ENCODE results near the gene CDH2. TPM values are rescaled to one million over a fixed set of nuclear protein-coding genes. Genes with fewer than 3 reads are reported as not detected.

The CDH2 gene
- total RNA-seq, 1 donor from 2014 or later = 198 TPM

DNA sequence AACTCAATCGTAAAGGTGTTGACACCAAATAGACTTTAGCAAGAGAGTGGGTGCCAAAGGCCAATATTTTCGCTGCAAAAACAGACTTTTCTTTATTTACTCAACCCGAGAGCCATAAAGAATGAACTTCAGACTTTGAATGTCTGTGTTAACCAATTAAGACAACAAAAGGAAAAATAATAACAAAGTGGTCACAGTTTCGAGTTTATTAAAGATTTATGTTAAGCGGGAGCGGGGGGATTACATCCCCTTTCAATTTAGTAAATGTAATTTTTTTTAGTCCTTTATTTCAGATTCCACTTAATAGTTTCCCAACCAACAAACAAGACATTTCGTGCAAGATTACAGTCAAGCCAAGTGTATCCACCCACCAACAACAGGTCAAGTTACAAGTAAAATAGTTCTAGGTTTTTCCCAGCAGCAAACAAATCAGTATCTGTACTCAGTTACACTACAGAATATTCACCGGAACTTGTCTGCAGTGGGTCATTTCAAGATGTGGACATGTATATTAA is 9.0 kb downstream of the CDH2 start:
- H3K4me1 Mint-ChIP-seq (ENCODE audit: low read depth) = peaks cover 64% of the 10 kb centered on the region

DNA sequence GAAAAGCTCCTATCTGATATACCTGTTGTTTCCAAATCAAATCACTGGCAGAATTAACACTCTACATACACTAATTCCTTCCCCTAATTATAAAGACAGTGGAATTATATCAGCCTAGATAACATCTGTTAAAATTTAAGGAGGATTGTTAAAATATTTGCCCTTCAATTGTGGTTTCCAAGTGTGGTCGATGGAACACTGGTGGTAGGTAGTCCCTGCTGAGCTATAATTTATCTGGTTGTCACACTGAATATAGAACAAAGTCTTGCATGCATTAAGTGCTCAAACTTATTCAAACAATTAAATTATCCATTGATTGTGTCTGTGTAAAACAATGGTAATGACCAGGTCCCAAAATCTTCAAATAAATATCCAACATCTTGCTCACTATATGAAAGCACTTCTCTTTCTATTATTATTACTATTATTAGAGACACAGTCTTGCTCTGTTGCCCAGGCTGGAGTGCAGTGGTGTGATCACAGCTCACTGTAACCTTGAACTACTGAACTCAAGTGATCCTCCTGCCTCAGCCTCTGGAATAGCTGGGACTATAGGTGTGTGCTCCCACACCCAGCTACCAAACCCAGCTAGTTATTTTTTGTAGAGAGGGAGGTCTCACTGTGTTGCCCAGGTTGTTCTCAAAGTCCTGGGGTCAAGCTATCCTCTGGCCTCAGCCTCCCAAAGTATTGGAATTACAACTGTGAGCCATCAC is 12.0 kb downstream of the CDH2 start:
- Mint-ChIP-seq H3K4me3 (ENCODE audit: unreplicated experiment) (no peak overlapping the region), H3K9me3 (ENCODE audit: low read depth) (no peaks in the 10 kb centered on the region), H3K36me3 (ENCODE audit: low read depth) (peaks cover 2% of the 10 kb centered on the region), H3K4me1 (ENCODE audit: low read depth) (peaks cover 63% of the 10 kb centered on the region), H3K27ac (ENCODE audit: unreplicated experiment) (no peak overlapping the region), H3K27me3 (ENCODE audit: low read depth) (no peaks in the 10 kb centered on the region)
- DNase-seq (ENCODE audit: low spot score) = no peak
- TF ChIP-seq, protein P1, sequence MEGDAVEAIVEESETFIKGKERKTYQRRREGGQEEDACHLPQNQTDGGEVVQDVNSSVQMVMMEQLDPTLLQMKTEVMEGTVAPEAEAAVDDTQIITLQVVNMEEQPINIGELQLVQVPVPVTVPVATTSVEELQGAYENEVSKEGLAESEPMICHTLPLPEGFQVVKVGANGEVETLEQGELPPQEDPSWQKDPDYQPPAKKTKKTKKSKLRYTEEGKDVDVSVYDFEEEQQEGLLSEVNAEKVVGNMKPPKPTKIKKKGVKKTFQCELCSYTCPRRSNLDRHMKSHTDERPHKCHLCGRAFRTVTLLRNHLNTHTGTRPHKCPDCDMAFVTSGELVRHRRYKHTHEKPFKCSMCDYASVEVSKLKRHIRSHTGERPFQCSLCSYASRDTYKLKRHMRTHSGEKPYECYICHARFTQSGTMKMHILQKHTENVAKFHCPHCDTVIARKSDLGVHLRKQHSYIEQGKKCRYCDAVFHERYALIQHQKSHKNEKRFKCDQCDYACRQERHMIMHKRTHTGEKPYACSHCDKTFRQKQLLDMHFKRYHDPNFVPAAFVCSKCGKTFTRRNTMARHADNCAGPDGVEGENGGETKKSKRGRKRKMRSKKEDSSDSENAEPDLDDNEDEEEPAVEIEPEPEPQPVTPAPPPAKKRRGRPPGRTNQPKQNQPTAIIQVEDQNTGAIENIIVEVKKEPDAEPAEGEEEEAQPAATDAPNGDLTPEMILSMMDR (IDR thresholded peaks at IDR 0.05) = no peak

More for the DNA sequence above, 9.0 kb downstream of the CDH2 start:
- peak overlapping the region; percentile 69 for H3K27ac Mint-ChIP-seq (ENCODE audit: unreplicated experiment)
- H3K36me3 Mint-ChIP-seq (ENCODE audit: low read depth) = peaks cover 4% of the 10 kb centered on the region
- H3K9me3 Mint-ChIP-seq (ENCODE audit: low read depth) = no peaks in the 10 kb centered on the region
- H3K27me3 Mint-ChIP-seq (ENCODE audit: low read depth) = no peaks in the 10 kb centered on the region
- DNase-seq (ENCODE audit: low spot score) = no peak
- no peak overlapping the region for H3K4me3 Mint-ChIP-seq (ENCODE audit: unreplicated experiment)
- TF ChIP-seq, protein P1 (IDR thresholded peaks at IDR 0.05) = no peak

DNA sequence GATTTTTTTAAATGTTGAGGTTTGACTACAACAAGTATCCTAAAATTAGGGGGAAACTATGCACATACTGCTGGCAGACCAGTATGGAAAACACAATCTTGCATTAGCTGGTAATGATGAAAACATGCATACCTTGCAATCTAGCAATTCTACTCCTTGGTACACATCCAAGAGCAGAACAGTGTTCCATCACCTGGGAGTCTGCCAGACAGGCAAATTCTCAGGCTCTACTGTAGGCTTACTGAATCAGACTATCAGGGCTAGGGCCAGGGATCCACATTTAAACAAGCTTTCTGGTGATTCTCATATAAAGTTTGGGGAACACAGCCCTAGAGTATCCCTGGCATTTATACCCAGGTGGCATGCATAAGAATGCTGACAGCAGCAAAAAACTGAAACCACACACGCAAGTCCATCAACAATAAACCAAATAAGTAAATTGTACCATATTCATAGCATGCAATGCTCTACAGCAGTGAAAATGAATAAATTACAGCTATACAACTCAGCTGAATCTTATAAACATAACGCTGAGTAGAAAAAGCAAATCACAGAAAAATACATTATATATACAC is 13.6 kb downstream of the CDH2 start:
- H3K36me3 Mint-ChIP-seq (ENCODE audit: low read depth) = peaks cover 2% of the 10 kb centered on the region
- H3K9me3 Mint-ChIP-seq (ENCODE audit: low read depth) = no peaks in the 10 kb centered on the region
- no peak for DNase-seq (ENCODE audit: low spot score)
- H3K4me1 Mint-ChIP-seq (ENCODE audit: low read depth) = peaks cover 57% of the 10 kb centered on the region
- no peak overlapping the region for H3K27ac Mint-ChIP-seq (ENCODE audit: unreplicated experiment)
- no peak overlapping the region for H3K4me3 Mint-ChIP-seq (ENCODE audit: unreplicated experiment)
- TF ChIP-seq, protein P1 (IDR thresholded peaks at IDR 0.05) = no peak
- H3K27me3 Mint-ChIP-seq (ENCODE audit: low read depth) = no peaks in the 10 kb centered on the region

DNA sequence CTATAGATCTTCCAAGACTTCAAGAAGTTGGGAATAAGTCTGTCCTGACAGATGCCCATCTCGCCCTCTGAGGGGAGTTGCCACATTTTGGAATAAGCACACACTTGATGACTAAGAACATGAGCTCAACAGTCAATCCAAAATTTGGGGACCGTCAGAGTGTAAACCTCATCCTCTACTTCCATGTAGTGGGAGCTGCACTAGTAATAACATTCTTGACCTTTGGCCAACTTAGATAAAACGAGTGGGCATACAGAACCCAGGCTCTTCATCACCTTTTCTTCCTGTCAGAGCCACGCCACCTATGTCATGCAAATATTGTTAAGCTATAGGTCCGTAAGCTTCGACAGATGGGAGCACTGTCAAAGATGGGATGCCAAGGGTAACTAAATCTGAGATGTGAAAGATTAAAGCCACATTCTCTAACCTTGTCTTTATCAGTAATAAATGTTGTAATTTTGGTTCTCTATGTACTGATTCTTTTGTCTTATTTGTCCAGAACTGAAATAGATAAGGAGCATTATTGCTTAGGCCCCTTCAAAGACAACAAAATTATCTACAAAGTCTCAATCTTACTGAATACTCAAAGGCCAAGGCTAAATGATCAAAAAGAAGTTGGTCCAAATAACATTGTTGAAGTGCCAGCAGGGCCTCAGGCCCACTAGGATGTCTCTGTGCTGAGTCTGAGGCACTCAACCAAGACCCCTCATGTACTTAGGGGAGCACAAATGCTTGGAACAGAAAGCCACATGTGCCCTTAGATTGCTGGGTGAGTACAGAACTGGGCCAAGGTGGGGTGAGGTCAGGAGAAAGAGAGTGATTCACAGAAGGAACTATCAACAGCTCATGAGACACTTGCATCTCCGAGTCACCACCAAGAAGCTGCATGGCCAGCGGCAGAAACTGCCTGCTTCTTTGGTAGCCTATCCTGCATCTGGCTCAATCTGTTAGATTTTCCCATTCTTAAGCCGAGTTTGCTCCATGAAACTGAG is 15.0 kb downstream of the CDH2 start:
- Mint-ChIP-seq H3K36me3 (ENCODE audit: low read depth) (peaks cover 2% of the 10 kb centered on the region), H3K27ac (ENCODE audit: unreplicated experiment) (peak overlapping the region; percentile 25), H3K4me3 (ENCODE audit: unreplicated experiment) (no peak overlapping the region), H3K27me3 (ENCODE audit: low read depth) (no peaks in the 10 kb centered on the region), H3K4me1 (ENCODE audit: low read depth) (peaks cover 55% of the 10 kb centered on the region), H3K9me3 (ENCODE audit: low read depth) (no peaks in the 10 kb centered on the region)
- DNase-seq (ENCODE audit: low spot score) = no peak
- TF ChIP-seq, protein P1 (IDR thresholded peaks at IDR 0.05) = no peak

DNA sequence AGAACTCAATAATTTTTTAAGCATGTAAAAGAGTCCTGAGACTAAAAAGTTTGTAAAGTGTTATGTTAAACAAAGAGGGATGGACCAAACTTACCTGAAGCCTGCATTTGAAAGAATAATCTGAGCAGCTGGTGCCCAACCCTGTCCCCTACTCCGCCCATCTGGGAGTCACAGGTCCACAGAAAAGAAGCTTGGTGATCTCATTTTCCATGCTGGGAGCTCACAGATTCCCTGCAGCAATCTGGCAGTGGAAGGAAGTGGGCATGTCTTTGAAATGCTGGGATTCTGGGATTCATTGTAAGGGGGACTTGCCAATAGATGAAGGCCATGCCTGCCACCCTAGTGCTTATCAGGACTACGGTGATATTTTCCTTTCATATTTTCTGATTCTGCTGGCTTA is 17.9 kb downstream of the CDH2 start:
- no peak overlapping the region for H3K4me3 Mint-ChIP-seq (ENCODE audit: unreplicated experiment)
- H3K9me3 Mint-ChIP-seq (ENCODE audit: low read depth) = no peaks in the 10 kb centered on the region
- H3K27me3 Mint-ChIP-seq (ENCODE audit: low read depth) = no peaks in the 10 kb centered on the region
- H3K4me1 Mint-ChIP-seq (ENCODE audit: low read depth) = peaks cover 43% of the 10 kb centered on the region
- no peaks in the 10 kb centered on the region for H3K36me3 Mint-ChIP-seq (ENCODE audit: low read depth)
- no peak for DNase-seq (ENCODE audit: low spot score)
- peak overlapping the region; percentile 57 for H3K27ac Mint-ChIP-seq (ENCODE audit: unreplicated experiment)
- TF ChIP-seq, protein P1 (IDR thresholded peaks at IDR 0.05) = no peak
